MM.1S (cell line): ENCODE measurements around the gene PDRG1.

Experiments used
- CTCF ChIP-seq: fragments of 300-600 bp; sonication (generic); IDR thresholded peaks from 2 replicates; pipeline ENCODE4 v1.5.1; 2016; ENCODE audit warnings: antibody characterized with exemption, low read length, mixed read lengths
- EZH2 ChIP-seq: fragments of 300-600 bp; sonication (generic); optimal IDR thresholded peaks from 2 replicates; pipeline ENCODE3; 2017; ENCODE audit warnings: low read depth, mild to moderate bottlenecking, antibody characterized with exemption, low read length, mixed read lengths
- EZH2phosphoT487 ChIP-seq: fragments of 300-600 bp; sonication (generic); IDR thresholded peaks from 2 replicates; pipeline ENCODE4 v1.6.1; 2018; ENCODE audit warnings: antibody characterized with exemption, low read length

- TF ChIP-seq CTCF (no peak), EZH2 (no peak), EZH2phosphoT487 (no peak)
These were observed 33.3 kb downstream of the PDRG1 start for GRCh38 chr20:31918466-31919105.
